HL-60/S4 (cell line): ENCODE data around the gene RNF187.

Source experiments
- in situ Hi-C: fragments of 300-500 bp; cut with MboI; formaldehyde crosslinking; loops from 2 replicates; pipeline ENCODE4 v1.14.3; 2022; ENCODE audit warnings: low sequenced_read_pairs

Gene RNF187

DNA sequence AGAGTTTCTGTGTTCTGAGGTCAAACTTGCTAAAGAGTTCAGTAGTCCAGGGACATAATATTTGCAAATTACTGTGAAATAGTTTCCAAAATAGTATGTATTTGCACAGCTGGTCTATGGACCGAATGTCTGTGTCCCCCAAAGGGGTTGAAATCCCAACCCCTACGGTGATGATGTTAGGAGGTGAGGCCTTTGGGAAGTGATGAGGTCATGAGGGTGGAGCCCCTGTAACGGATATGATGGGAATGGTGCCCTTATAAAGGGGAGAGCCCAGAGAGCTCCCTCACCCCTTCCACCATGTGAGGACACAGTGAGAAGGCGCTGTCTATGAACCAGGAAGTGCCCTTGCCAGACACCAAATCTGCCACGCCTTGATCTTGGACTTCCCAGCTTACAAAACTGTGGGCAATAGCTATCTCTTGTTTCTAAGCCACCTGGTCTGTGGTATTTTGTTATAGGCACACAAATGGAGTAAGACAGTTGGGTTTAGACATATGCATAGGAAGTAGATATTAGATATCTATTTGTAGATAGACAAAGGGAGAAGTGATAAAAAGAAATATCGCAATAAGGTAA lies 21.7 kb downstream of the RNF187 start:
- in situ Hi-C loops: no loop called here

DNA sequence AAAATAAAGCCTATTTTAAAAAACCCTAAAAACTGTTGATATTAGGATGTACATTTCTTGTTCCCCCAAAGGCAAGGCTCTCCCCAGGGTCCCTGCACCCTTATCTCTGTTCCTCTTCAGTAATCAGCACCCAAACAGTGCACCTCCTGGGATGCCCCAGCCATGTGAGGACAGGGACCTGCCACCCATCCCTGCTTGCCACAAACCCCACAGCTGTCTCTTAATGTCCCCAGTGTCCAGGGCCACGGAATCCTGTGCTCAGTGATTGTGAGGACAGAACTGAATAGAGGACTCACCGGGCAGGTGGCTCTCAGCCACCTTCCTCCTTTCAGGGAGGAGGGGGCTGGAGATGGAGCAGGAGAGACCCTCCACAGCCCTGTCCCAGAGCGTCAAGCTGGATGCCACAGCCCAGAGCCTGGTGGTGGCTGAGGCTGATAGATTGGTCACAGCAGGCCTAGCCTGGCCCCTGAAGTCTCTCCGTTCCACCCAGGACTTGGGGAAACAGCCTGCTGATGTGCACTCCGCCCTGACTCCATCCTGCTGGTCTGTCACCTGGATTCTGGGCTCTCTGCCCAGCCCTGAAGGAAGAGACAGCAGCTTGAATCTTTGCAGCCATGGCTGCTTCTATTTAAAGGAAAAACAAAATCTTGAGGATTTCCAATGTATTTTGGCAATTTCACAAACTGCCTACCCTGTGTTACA lies 23.1 kb downstream of the RNF187 start:
- in situ Hi-C loops: no loop called here

DNA sequence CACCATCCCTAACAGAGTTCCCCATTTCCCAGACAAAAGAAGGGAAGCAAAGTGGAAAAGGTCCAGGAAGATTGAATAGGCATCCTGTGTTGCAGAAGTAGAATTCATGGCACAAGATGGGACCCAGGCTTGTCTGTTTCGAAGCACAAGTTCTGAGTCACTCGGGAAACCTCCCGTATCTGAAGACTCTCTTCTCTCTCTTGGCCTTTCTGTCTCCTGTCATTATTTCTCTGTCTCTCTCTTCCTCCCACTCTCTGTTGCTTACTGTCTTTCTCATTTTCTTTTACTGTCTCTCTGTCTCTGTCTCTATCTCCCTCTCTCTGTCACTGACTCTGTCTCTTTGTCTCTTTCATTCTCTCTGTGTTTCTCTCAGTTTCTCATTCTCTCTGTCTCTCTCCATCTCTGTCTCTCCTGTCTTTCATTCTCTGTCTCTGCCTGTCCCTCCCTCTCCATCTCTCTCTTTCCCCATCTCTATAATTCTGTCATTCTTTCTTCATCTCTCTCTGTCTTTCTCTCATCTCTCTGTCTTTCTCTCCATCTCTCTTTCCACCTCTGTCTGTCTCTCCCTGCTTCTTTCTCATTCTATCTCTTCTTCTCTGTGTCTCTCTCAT lies 23.7 kb downstream of the RNF187 start:
- in situ Hi-C loops: no loop called here

- in situ Hi-C loops: no loop called here
Measured at GRCh38 chr1:228511546-228512445, 24.6 kb downstream of the RNF187 start.

DNA sequence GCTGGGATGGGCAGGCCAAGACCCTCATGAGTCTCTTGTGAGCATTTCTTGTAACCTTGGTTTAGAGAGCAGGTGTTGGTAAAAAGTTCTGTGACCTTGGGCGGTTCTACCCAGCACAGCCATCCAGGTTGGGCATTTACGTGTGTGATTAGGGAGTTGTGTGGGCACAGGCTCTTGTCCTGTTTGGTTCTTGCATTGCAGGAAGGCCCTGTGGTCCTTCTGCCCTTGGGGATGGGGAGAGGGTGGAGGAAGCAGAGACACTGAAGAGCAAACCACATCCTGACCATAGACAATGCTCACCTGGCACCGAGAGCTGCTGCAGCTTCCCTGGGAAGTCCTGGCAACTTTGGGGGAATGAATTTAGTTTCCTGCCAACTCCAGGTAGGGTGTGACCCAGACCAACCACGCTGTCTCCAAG lies 25.6 kb downstream of the RNF187 start:
- in situ Hi-C loops: no loop called here

- in situ Hi-C loops: no loop called here
Measured at GRCh38 chr1:228513236-228513900, 26.2 kb downstream of the RNF187 start.

GRCh38 chr1:228514421-228514820 lies 27.2 kb downstream of the RNF187 start:
- in situ Hi-C loops: no loop called here

DNA sequence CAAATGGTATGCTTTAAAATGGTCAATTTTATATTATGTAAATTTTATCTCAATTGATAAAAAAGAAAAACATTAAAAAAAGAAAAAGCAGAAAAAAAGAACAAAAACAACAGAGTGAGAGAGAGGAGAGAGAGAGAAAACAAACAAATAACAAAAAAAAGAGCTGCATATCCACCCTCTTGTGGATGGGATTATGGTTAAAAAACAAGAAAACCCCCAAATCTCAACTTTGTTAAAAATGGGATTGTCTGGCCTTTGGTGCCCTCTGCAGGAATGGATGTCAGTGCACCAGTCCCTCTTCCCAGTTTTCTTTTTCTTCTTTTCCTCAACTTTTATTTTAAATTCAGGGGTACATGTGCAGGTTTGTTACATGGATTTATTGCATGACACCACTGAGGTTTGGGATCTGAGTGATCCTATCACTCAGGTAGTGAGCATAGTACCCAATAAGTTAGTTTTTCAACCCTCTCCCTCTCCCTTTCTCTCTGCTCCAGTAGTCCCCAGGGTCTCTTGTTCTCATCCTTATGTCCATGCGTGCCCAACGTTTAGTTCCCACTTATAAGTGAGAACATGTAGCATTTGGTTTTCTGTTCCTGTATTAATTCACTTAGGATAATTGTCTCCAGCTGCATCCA lies 28.1 kb downstream of the RNF187 start:
- in situ Hi-C loops: no loop called here

DNA sequence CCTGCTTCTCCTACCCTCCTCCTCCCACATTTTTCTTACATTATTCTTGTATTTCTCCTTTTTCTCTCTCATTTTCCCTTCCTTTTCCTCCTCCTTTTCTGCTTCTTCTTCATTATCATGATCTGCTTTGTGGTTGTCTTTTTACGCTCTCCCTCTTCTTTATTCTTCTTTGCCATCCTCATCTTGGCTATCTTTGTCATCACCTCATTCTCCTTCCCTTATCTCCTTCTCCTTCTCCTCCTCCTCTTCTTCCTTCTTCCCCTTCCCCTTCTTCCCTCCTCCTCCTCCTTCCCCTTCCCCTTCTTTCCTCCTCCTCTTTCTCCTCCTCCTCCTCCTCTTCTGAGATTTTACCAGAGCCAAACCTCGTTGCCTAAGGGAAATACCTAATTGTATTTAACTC lies 30.5 kb downstream of the RNF187 start:
- in situ Hi-C loops: no loop called here

- in situ Hi-C loops: no loop called here
Measured at GRCh38 chr1:228527596-228527995, 40.4 kb downstream of the RNF187 start.

DNA sequence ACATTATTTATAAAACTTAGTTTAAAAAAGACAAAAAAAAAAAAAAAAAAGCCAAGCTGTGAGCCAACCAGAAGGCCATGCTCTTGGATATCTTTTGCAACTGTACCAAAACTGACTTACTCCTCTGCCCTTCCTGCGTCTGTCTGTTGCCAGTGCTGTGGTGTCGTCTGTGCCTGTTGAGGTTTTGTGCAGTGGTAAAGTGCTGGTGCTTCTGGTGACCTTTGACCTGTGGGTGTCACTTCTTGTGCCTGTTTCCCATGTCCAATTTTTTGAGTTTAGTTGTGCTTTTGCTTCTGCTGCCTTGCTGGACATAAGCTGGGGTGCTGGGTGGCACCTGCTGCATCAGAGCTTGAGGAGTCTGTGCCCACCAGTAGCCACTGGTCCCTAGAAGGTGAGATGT lies 41.4 kb downstream of the RNF187 start:
- in situ Hi-C loops: no loop called here

GRCh38 chr1:228530086-228530758 lies 43.0 kb downstream of the RNF187 start:
- in situ Hi-C loops: no loop called here

DNA sequence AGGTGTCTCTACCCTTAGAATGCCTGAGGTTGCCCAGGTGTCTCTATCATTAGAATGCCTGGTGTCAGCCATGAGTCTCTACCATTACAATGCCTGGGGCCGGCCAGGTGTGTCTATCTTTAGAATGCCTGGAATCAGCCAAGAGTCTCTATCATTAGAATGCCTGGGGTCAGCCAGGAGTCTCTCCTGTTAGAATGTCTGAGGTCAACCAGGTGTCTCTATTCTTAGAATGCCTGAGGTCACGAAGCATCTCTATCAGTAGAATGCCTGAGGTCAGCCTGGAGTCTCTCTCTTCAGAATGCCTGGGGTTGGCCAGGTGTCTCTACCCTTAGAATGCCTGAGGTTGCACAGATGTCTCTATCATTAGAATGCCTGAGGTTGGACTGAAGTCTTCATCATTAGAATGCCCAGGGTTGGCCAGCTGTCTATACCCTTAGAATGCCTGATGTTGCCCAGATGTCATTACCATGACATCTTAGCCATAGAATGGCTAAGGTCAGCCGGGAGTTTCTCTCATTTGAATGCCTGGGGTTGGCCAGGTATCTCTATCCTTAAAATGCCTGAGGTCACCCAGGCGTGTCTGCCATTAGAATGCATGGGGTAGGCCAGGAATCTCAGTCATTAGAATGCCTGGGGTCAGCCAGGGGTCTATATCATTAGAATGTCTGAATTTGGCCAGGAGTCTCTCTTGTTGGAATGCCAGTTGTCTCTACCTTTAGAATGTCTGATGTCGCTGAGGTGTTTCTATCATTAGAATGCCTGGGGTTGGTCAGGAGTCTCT lies 44.0 kb downstream of the RNF187 start:
- in situ Hi-C loops: no loop called here

- in situ Hi-C loops: no loop called here
Measured at GRCh38 chr1:228538831-228539230, 51.6 kb downstream of the RNF187 start.

DNA sequence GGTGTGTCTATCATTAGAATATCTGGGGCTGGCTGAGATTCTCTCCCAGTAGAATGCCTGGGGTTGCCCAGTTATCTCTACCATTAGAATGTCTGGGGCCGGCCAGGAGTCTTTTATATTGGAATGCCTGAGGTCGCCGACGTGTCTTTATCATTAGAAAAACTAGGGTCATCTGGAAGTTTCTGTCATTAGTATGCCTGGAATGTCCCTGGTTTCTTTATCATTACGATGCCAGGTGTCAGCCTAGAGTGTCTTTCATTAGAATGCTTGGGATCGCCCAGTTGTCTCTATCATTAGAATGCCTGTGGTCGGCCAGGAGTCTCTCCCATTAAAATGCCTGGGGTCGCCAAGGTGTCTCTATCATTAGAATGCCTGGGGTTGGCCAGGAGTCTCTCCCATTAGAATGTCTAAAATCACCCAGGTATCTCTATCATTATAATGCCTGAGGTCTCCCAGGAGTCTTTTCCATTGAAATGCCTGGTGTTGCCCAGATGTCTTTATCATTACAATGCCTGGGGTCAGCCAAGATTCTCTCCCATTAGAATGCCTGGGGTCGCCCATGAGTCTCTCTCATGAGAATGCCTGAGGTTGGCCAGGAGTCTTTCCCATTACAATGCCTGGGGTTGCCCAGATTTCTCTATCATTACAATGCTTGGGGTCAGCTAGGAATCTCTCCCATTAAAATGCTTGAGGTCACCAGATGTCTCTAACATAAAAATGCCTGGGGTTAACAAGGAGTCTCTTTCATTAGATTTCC lies 53.2 kb downstream of the RNF187 start:
- in situ Hi-C loops: no loop called here

DNA sequence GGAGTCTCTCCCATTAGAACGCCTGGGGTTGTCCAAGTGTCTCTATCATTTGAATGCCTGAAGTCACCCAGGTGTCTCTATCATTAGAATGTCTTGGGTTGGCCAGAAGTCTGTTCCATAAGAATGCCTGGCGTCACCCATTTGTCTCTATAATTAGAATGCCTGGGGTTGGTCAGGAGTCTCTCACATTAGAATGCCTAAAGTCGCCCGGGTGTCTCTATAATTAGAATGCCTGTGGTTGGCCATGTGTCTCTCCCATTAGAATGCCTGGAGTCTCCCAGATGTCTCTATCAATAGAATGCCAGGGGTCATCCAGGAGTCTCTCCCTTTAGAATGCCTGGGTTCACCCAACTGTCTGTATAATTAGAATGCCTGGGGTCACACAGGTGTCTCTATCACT lies 54.5 kb downstream of the RNF187 start:
- in situ Hi-C loops: no loop called here

DNA sequence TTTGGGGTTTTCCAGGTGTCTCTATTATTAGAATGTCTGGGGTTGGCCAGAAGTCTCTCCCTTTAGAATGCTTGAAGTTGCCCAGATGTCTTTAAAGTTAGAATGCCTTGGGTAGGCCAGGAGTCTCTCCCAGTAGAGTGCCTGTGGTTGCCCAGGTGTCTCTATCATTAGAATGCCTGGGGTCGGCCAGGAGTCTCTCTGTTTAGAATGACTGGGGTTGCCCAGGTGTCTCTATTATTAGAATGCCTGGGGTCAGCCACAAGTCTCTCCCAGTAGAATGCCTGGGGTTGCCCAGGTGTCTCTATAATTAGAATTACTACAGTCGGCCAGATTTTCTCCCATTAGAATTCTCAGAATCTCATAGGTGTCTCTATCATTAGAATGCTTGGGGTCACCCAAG lies 55.2 kb downstream of the RNF187 start:
- in situ Hi-C loops: no loop called here

DNA sequence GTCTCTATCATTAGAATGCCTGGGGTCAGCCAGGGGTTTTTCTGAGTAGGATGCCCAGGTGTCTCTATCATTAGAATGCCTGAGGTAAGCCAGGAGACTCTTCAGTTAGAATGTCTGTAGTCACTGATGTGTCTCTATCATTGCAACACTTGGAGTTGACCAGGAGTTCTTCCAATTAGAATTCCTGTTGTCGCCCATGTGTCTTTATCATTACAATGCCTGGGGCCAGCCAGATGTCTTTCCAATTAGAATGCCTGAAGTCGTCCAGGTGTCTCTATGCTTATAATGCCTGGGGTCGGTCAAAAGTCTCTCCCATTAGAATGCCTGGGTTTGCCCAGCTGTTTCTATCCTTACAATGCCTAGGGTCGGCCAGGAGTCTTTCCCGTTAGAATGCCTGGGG lies 55.8 kb downstream of the RNF187 start:
- in situ Hi-C loops: no loop called here
